Colonic mucosa (tissue), 4 donors: ENCODE measurements around the gene TARS3. TPM values are rescaled to one million over a fixed set of nuclear protein-coding genes. Genes with fewer than 3 reads are reported as not detected.

Source experiments
- DNase-seq: peaks from one replicate; pipeline ENCODE4 v3.0.0-alpha.2; 2020
- H3K27ac ChIP-seq: fragments of 200-600 bp; one replicate; pipeline ENCODE4 v1.8.0; 2021
- H3K27me3 ChIP-seq: fragments of 200-600 bp; one replicate; pipeline ENCODE4 v1.8.0; 2021
- H3K36me3 ChIP-seq: fragments of 200-600 bp; one replicate; pipeline ENCODE4 v1.8.0; 2021
- H3K4me1 ChIP-seq: fragments of 200-600 bp; one replicate; pipeline ENCODE4 v1.8.0; 2021; ENCODE audit warnings: mild to moderate bottlenecking
- H3K4me3 ChIP-seq: fragments of 200-600 bp; one replicate; pipeline ENCODE4 v1.8.0; 2021
- H3K9ac ChIP-seq, 2 donors: one replicate each; pipeline ENCODE4 v1.7.0; 2013; ENCODE audit warnings: control low read depth in 2 of 2, low read depth in 2 of 2, low read length in 2 of 2
- H3K9me3 ChIP-seq: fragments of 200-600 bp; one replicate; pipeline ENCODE4 v1.8.0; 2021
- CTCF ChIP-seq: fragments of 200-600 bp; IDR thresholded peaks from one replicate; pipeline ENCODE4 v1.8.0; 2022; ENCODE audit warnings: antibody characterized with exemption, mild to moderate bottlenecking
- intact Hi-C: fragments of 100-400 bp; cut with DNase I; formaldehyde crosslinking; loops from one replicate; pipeline ENCODE4 v1.14.1; 2022
- total RNA-seq, 2 donors: library from RNA; stranded (reverse); fragmentation: NEBNext Ultra II Directional in 1 of 2; extraction: Animal tissue kit (Norgen Biotek cat#: 25700) in 1 of 2; gene quantifications; one replicate each; pipeline ENCODE4 v1.2.1, GENCODE V29; 2021
- donor health status: healthy.
- donor health status: DM: no; HTN: no; CAD: no.
- donor health status: DM: no; HTN: no; CAD: no.

Gene TARS3
- total RNA-seq, 2 donors from 2014 or later, result 8.7 to 8.8 TPM

- H3K36me3 ChIP-seq, result no peaks in the 10 kb centered on the region
- H3K27me3 ChIP-seq, result no peaks in the 10 kb centered on the region
- peak overlapping the region; percentile 70 to 84 for H3K9ac ChIP-seq
- no peaks in the 10 kb centered on the region for H3K4me1 ChIP-seq
- peak; percentile 24 for DNase-seq
- peak overlapping the region; percentile 96 for H3K27ac ChIP-seq
- TF ChIP-seq CTCF, result no peak
- intact Hi-C loops, result no loop called here
- H3K9me3 ChIP-seq, result no peaks in the 10 kb centered on the region
- H3K4me3 ChIP-seq, result peak overlapping the region; percentile 81
Observed at GRCh38 chr15:101723171-101723873, 951 bp downstream of the TARS3 start.

GRCh38 chr15:101718896-101719295, 5.4 kb downstream of the TARS3 start:
- Histone ChIP-seq H3K27ac (no peak overlapping the region), H3K36me3 (no peaks in the 10 kb centered on the region), H3K9me3 (no peaks in the 10 kb centered on the region)

GRCh38 chr15:101712078-101712477, 12.2 kb downstream of the TARS3 start:
- Histone ChIP-seq H3K9ac (no peak overlapping the region), H3K36me3 (no peaks in the 10 kb centered on the region), H3K27ac (no peak overlapping the region), H3K4me3 (no peak overlapping the region), H3K27me3 (no peaks in the 10 kb centered on the region), H3K9me3 (no peaks in the 10 kb centered on the region), H3K4me1 (no peaks in the 10 kb centered on the region)
- no peak for TF ChIP-seq CTCF
- intact Hi-C loops, result no loop called here
- no peak for DNase-seq

More at GRCh38 chr15:101718896-101719295, 5.4 kb downstream of the TARS3 start:
- Histone ChIP-seq H3K4me3 (no peak overlapping the region), H3K27me3 (no peaks in the 10 kb centered on the region), H3K9ac (no peak overlapping the region), H3K4me1 (no peaks in the 10 kb centered on the region)
- DNase-seq, result no peak
- no peak for TF ChIP-seq CTCF
- intact Hi-C loops, result no loop called here

GRCh38 chr15:101710806-101711205, 13.5 kb downstream of the TARS3 start:
- H3K4me3 ChIP-seq, result no peak overlapping the region
- H3K4me1 ChIP-seq, result no peaks in the 10 kb centered on the region
- H3K36me3 ChIP-seq, result no peaks in the 10 kb centered on the region
- intact Hi-C loops, result no loop called here
- no peak overlapping the region for H3K9ac ChIP-seq
- H3K27me3 ChIP-seq, result no peaks in the 10 kb centered on the region
- no peak overlapping the region for H3K27ac ChIP-seq
- H3K9me3 ChIP-seq, result no peaks in the 10 kb centered on the region
- TF ChIP-seq CTCF, result no peak
- DNase-seq, result no peak

GRCh38 chr15:101709466-101709865, 14.8 kb downstream of the TARS3 start:
- Histone ChIP-seq H3K27me3 (no peaks in the 10 kb centered on the region), H3K27ac (no peak overlapping the region), H3K36me3 (no peaks in the 10 kb centered on the region), H3K9me3 (no peaks in the 10 kb centered on the region), H3K4me3 (no peak overlapping the region), H3K9ac (no peak overlapping the region), H3K4me1 (no peaks in the 10 kb centered on the region)
- no peak for TF ChIP-seq CTCF
- no peak for DNase-seq
- intact Hi-C loops, result no loop called here
